Measurements from ENCODE around the gene USP46.

DNA sequence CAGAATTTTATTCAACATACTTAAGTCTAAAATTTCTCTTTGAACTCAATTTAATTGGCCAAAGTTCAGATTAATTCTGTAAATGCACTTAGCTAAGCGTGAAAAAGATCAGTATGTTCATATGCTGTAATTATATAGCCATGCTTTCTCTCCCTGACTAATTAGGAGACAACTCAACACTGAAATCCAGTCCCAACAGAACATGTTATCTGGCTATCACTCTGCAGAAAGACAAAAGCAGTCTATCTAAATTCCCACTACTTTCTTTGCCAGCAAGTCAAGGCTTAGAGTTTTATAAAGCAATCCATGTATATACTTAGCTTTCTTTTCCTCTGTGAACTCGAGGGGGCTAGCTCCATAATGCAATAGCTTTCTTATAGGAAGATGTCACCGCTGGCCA, 16.0 kb upstream of the USP46 start:
- TF ChIP-seq JUND (IDR thresholded peaks at IDR 0.05; ENCODE audit: low read length) (no peak), POLR2A (IDR thresholded peaks at IDR 0.05; ENCODE audit: control extremely low read depth in 1 of 2, low read depth in 2 of 2, low read length in 2 of 2) (no peak), TAF1 (IDR thresholded peaks at IDR 0.05; ENCODE audit: low read depth, low read length) (no peak), RBBP5 (IDR thresholded peaks at IDR 0.05; ENCODE audit: borderline replicate concordance, low read depth, low read length) (no peak)
- TF ChIP-seq, protein P1, sequence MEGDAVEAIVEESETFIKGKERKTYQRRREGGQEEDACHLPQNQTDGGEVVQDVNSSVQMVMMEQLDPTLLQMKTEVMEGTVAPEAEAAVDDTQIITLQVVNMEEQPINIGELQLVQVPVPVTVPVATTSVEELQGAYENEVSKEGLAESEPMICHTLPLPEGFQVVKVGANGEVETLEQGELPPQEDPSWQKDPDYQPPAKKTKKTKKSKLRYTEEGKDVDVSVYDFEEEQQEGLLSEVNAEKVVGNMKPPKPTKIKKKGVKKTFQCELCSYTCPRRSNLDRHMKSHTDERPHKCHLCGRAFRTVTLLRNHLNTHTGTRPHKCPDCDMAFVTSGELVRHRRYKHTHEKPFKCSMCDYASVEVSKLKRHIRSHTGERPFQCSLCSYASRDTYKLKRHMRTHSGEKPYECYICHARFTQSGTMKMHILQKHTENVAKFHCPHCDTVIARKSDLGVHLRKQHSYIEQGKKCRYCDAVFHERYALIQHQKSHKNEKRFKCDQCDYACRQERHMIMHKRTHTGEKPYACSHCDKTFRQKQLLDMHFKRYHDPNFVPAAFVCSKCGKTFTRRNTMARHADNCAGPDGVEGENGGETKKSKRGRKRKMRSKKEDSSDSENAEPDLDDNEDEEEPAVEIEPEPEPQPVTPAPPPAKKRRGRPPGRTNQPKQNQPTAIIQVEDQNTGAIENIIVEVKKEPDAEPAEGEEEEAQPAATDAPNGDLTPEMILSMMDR (IDR thresholded peaks at IDR 0.05; ENCODE audit: control extremely low read depth in 1 of 3, insufficient read depth in 1 of 3, low read depth in 1 of 3, low read length in 3 of 3), result no peak
